GM19193 (cell line): ENCODE data around the gene KRTAP12-4.

ENCODE experiments used
- POLR2A ChIP-seq: IDR thresholded peaks from 4 replicates; pipeline ENCODE4 v1.6.1; 2011; ENCODE audit not compliant: insufficient read depth, insufficient read length; ENCODE audit errors: extremely low read depth

The KRTAP12-4 gene

GRCh38 chr21:44609193-44609592, 45.3 kb downstream of the KRTAP12-4 start:
- no peak for TF ChIP-seq POLR2A

GRCh38 chr21:44606495-44606894, 48.0 kb downstream of the KRTAP12-4 start:
- no peak for TF ChIP-seq POLR2A
